Middle frontal gyrus (tissue), 1 donor: ENCODE results near the gene BOK.

Experiments used
- DNase-seq: peaks from one replicate; pipeline ENCODE4 v3.0.0-alpha.2; 2015; ENCODE audit warnings: low spot score; ENCODE audit errors: extremely low spot score

The BOK gene

GRCh38 chr2:241619597-241620418, 61.3 kb downstream of the BOK start:
- no peak for DNase-seq

DNA sequence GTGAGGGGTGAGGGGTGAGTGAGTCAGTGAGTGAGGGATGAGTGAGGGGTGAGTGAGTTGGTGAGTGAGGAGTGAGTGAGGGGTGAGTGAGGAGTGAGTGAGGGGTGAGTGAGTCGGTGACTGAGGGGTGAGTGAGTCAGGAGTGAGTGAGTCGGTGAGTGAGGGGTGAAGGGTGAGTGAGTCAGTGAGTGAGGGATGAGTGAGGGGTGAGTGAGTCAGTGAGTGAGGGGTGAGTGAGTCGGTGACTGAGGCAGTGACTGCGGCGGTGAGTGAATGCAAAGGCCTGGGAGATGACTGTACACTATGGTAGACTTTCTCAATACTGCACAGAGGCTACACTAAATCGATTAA, 61.8 kb downstream of the BOK start:
- no peak for DNase-seq
